ENCODE results near the gene NFIB. TPM values are rescaled to one million over a fixed set of nuclear protein-coding genes. Genes with fewer than 3 reads are reported as not detected.

The NFIB gene
- total and polyA plus RNA-seq, 2 of the 8 experiments (the other 6 are each of a cell fraction or from before 2014, with no cell fraction given): 2.6 to 13.1 TPM

DNA sequence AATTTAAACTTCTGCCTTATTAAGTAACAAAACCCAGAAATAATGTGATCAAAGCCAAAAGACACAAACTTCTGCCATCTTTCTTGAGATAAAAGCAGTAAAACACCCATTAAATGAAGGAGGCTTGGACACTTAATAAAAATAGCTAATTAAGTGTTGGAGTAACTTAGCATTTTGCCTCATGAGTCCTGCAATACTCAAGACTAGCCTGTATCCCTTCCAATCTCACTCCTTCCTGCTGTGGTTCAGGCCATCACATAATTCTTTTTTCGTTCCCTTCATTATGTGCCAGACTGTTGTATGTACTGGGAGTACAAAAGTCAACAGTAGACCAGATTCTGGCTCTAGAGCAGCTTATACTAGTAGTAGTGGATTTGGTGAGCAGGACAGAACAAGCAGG lies 250.2 kb downstream of the NFIB start:
- H3K14ac ChIP-seq (ENCODE audit: insufficient read length): no peak overlapping the region
- no peak overlapping the region for H2BK5ac ChIP-seq (ENCODE audit: low read depth, low read length)
- no peaks in the 10 kb centered on the region for H3K79me2 ChIP-seq (ENCODE audit: control insufficient read depth in 1 of 2, insufficient read depth in 2 of 2, low read length in 2 of 2)
- no peaks in the 10 kb centered on the region for H4K20me1 ChIP-seq (replicated peaks in 1 of 2; ENCODE audit: control insufficient read depth in 1 of 2, insufficient read depth in 2 of 2, low read length in 2 of 2)
- no peak overlapping the region for H4K8ac ChIP-seq (ENCODE audit: extremely low read depth, insufficient read depth, low read length)
- no peaks in the 10 kb centered on the region for H3K79me1 ChIP-seq (ENCODE audit: low read depth, low read length)
- no peak overlapping the region for H2AFZ ChIP-seq (ENCODE audit: low read length)
- no peak overlapping the region for H3K18ac ChIP-seq (ENCODE audit: extremely low read depth, low read length)
- no peak overlapping the region for H2AK5ac ChIP-seq (ENCODE audit: low read depth, low read length)
- no peak for TF ChIP-seq BCL11A (IDR thresholded peaks at IDR 0.05; ENCODE audit: low read depth in 2 of 2, low read length in 2 of 2)
- no peak for TF ChIP-seq ASH2L (IDR thresholded peaks at IDR 0.05; ENCODE audit: low read length)
- H3K4me3 ChIP-seq (ENCODE audit: extremely low read depth in 1 of 4, insufficient read depth in 2 of 4, low read depth in 3 of 4, low read length in 4 of 4): no peak overlapping the region
- no peak overlapping the region for H4K91ac ChIP-seq (replicated peaks; ENCODE audit: insufficient read length, low read length)
- H3K23ac ChIP-seq (ENCODE audit: insufficient read length): no peak overlapping the region
- H3K4ac ChIP-seq (replicated peaks; ENCODE audit: insufficient read length, low read depth, low read length): no peak overlapping the region
- H3K36me3 ChIP-seq (ENCODE audit: control insufficient read depth in 2 of 4, insufficient read depth in 4 of 4, low read length in 3 of 4): no peaks in the 10 kb centered on the region
- H3K4me1 ChIP-seq (replicated peaks in 1 of 4; ENCODE audit: control insufficient read depth in 3 of 4, insufficient read depth in 4 of 4, low read length in 3 of 4): no peaks in the 10 kb centered on the region
- H3K56ac ChIP-seq (replicated peaks; ENCODE audit: insufficient read length, low read depth, low read length): no peak overlapping the region
- CTCF ChIA-PET (ENCODE audit: partially characterized antibody): interaction anchor here (1.0 to 1.7 kb wide), 3 partner anchors 9 to 290 kb away, joined by 3 to 7 read pairs (median 6); no protein-coding TSS in a partner anchor
- H2BK20ac ChIP-seq (ENCODE audit: low read length): no peak overlapping the region
- H3K9ac ChIP-seq (replicated peaks in 1 of 4; ENCODE audit: extremely low read depth in 1 of 4, low read depth in 3 of 4, low read length in 3 of 4): no peak overlapping the region
- no peak for DNase-seq (ENCODE audit: low read depth in 1 of 2, low spot score in 2 of 2)
- no peaks in the 10 kb centered on the region for H3K27me3 ChIP-seq (replicated peaks in 1 of 4; ENCODE audit: control insufficient read depth in 3 of 4, extremely low read depth in 1 of 4, insufficient read depth in 3 of 4, low read length in 3 of 4)
- FAIRE-seq: no peak
- no peaks in the 10 kb centered on the region for H3K23me2 ChIP-seq (ENCODE audit: low read depth, low read length)
- POLR2A ChIA-PET (ENCODE audit: partially characterized antibody): no interaction called here
- H4K5ac ChIP-seq (ENCODE audit: insufficient read length, low read depth, low read length): no peak overlapping the region
- H2BK12ac ChIP-seq (ENCODE audit: low read depth, low read length): no peak overlapping the region
- no peak overlapping the region for H2BK15ac ChIP-seq (ENCODE audit: low read length)
- H3K27ac ChIP-seq (ENCODE audit: low read depth, low read length): no peak overlapping the region
- no peak overlapping the region for H2BK120ac ChIP-seq (replicated peaks; ENCODE audit: low read depth, low read length)
- no peak overlapping the region for H3K4me2 ChIP-seq (ENCODE audit: insufficient read depth in 1 of 2, low read depth in 2 of 2, low read length in 2 of 2)
- no peaks in the 10 kb centered on the region for H3K9me3 ChIP-seq (ENCODE audit: insufficient read depth in 2 of 2, low read depth in 1 of 2, low read length in 1 of 2)
- WGBS, 2 experiments (ENCODE audit: extremely low coverage in 1 of 2, insufficient coverage in 1 of 2, insufficient read length in 1 of 2, insufficient replicate concordance in 2 of 2, low coverage in 1 of 2, low lambda C conversion rate in 2 of 2, missing lambda C conversion rate in 1 of 2): 81% methylated on average over 1 of the region's 1 CpG; no CpG with 5 or more reads in 1 of the 2 experiments
